Ascending aorta (tissue), 2 donors: Measurements from ENCODE around the gene BDNF. TPM values are rescaled to one million over a fixed set of nuclear protein-coding genes. Genes with fewer than 3 reads are reported as not detected.

ENCODE experiments used
- DNase-seq, 2 donors: peaks; one replicate each; pipeline ENCODE4 v3.0.0-alpha.2; 2019; ENCODE audit warnings: low spot score in 2 of 2
- H3K27ac ChIP-seq, 2 donors: fragments of 200-600 bp; sonication (generic); one replicate each; pipeline ENCODE4 v1.5.1; 2016 to 2017; ENCODE audit warnings: mild to moderate bottlenecking in 1 of 2
- H3K27me3 ChIP-seq: fragments of 200-600 bp; sonication (generic); one replicate; pipeline ENCODE4 v1.5.1; 2017
- H3K36me3 ChIP-seq, 2 donors: fragments of 200-600 bp; sonication (generic); one replicate each; pipeline ENCODE4 v1.5.1; 2016
- H3K4me1 ChIP-seq, 2 donors: fragments of 200-600 bp; sonication (generic); one replicate each; pipeline ENCODE4 v1.5.1; 2016 to 2017; ENCODE audit warnings: mild to moderate bottlenecking in 1 of 2
- H3K4me3 ChIP-seq, 2 donors: fragments of 200-600 bp; sonication (generic); one replicate each; pipeline ENCODE4 v1.5.1; 2016 to 2017; ENCODE audit warnings: mild to moderate bottlenecking in 1 of 2
- H3K9me3 ChIP-seq, 2 donors: fragments of 200-600 bp; sonication (generic); one replicate each; pipeline ENCODE4 v1.5.1; 2016
- CTCF ChIP-seq, 3 experiments: fragments of 200-600 bp in 2 of 3; fragments of 450-650 bp in 1 of 3; sonication (generic) in 2 of 3; IDR thresholded peaks; one replicate each; pipeline ENCODE4 v1.5.1; 2016 to 2019; ENCODE audit warnings: antibody characterized with exemption in 3 of 3, mild to moderate bottlenecking in 1 of 3, moderate library complexity in 1 of 3
- intact Hi-C: fragments of 100-400 bp; cut with DNase I; formaldehyde crosslinking; loops from one replicate; pipeline ENCODE4 v1.15.1; 2023
- total RNA-seq: library from RNA; depleted of rRNA; stranded (reverse); fragments of >200 nt; gene quantifications from one replicate; pipeline ENCODE4 v1.1.0, GENCODE V29; 2016

The BDNF gene
- total RNA-seq, 1 donor from 2014 or later, result 4.7 TPM

- Histone ChIP-seq H3K36me3 (no peaks in the 10 kb centered on the region), H3K4me1 (peaks cover 0 to 20% of the 10 kb centered on the region in 2 donors), H3K4me3 (peak overlapping the region; percentile 75 to 79), H3K27me3 (peaks cover 7% of the 10 kb centered on the region), H3K27ac (no peak overlapping the region), H3K9me3 (no peaks in the 10 kb centered on the region)
- TF ChIP-seq CTCF (IDR thresholded peaks at IDR 0.05), result peak; percentile 42 to 89 (median 76)
- peak; percentile 22 to 74 for DNase-seq
- intact Hi-C loops, result loop anchor here (2.0 to 5.0 kb wide), 3 partner anchors 408 to 1633 kb away; partner anchors contain the start of genes KIF18A and METTL15
Observed at GRCh38 chr11:27698872-27699241, 1.4 kb downstream of the BDNF start.

- no peak overlapping the region for H3K4me3 ChIP-seq
- no peaks in the 10 kb centered on the region for H3K9me3 ChIP-seq
- H3K36me3 ChIP-seq, result no peaks in the 10 kb centered on the region
- DNase-seq, result no peak
- no peak overlapping the region for H3K27ac ChIP-seq
- no peak for TF ChIP-seq CTCF (IDR thresholded peaks at IDR 0.05)
- peaks cover 0 to 20% of the 10 kb centered on the region in 2 donors for H3K4me1 ChIP-seq
- H3K27me3 ChIP-seq, result peaks cover 7% of the 10 kb centered on the region
- intact Hi-C loops, result loop anchor here (2.0 to 5.0 kb wide), 3 partner anchors 410 to 1635 kb away; partner anchors contain the start of genes KIF18A and METTL15
Observed at GRCh38 chr11:27697679-27698275, 2.5 kb downstream of the BDNF start.

- no peak for TF ChIP-seq CTCF (IDR thresholded peaks at IDR 0.05)
- no peak for DNase-seq
- Histone ChIP-seq H3K36me3 (no peaks in the 10 kb centered on the region), H3K9me3 (no peaks in the 10 kb centered on the region), H3K27me3 (peaks cover 7% of the 10 kb centered on the region), H3K4me1 (peaks cover 0 to 20% of the 10 kb centered on the region in 2 donors), H3K27ac (no peak overlapping the region), H3K4me3 (no peak overlapping the region)
- intact Hi-C loops, result loop anchor here (5.0 kb wide), 2 partner anchors 410 to 1635 kb away; partner anchors contain the start of genes KIF18A and METTL15
Observed at GRCh38 chr11:27696961-27697360, 3.3 kb downstream of the BDNF start.

GRCh38 chr11:27696115-27696514 is 4.1 kb downstream of the BDNF start:
- Histone ChIP-seq H3K4me3 (no peak overlapping the region), H3K27me3 (no peaks in the 10 kb centered on the region), H3K36me3 (no peaks in the 10 kb centered on the region), H3K9me3 (no peaks in the 10 kb centered on the region), H3K4me1 (peaks cover 0 to 16% of the 10 kb centered on the region in 2 donors), H3K27ac (no peak overlapping the region)
- TF ChIP-seq CTCF (IDR thresholded peaks at IDR 0.05), result no peak
- no peak for DNase-seq
- intact Hi-C loops, result loop anchor here (5.0 kb wide), 2 partner anchors 411 to 1636 kb away; partner anchors contain the start of genes KIF18A and METTL15

- Histone ChIP-seq H3K36me3 (no peaks in the 10 kb centered on the region), H3K9me3 (no peaks in the 10 kb centered on the region), H3K4me3 (no peak overlapping the region), H3K27ac (no peak overlapping the region), H3K27me3 (no peaks in the 10 kb centered on the region), H3K4me1 (peaks cover 0 to 13% of the 10 kb centered on the region in 2 donors)
- intact Hi-C loops, result loop anchor here (5.0 kb wide), 2 partner anchors 412 to 1637 kb away; partner anchors contain the start of genes KIF18A and METTL15
- TF ChIP-seq CTCF (IDR thresholded peaks at IDR 0.05), result peak in 1 of 3 experiments; percentile 36
- no peak for DNase-seq
Observed at GRCh38 chr11:27694992-27695391, 5.3 kb downstream of the BDNF start.
